NCI-H774 (cell line): ENCODE measurements around the gene TMUB2.
A peak's percentile ranks its signal among the peaks of the same experiment; 100 is the strongest.

Experiments
- DNase-seq: peaks from one replicate; lab custom pipeline; 2025; lab: John Stamatoyannopoulos, UW

Gene TMUB2

GRCh38 chr17:44203731-44204440 lies 17.1 kb downstream of the TMUB2 start:
- peak; percentile 33 for DNase-seq

DNA sequence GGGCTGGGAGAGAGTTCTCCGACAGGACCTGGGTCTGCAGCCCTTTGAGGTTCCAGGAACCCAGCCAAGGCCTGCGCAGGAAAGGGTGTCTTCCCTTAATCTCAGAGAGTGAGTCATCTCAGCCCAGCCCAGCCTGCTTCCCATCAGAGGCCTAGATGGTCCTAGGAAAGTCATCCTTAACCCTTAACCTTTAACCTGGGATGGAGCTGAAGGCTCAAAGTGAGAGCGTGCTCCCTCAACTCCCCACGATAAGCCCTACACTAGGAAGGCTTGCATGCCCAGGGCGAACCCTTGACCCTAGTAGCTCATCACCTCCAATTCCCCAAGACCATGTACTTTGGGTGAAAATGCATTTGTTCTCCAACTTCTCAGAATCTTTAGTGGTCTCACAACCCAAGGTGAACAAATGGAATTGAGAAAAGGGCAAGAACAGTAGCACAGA lies 17.7 kb downstream of the TMUB2 start:
- DNase-seq, result no peak

DNA sequence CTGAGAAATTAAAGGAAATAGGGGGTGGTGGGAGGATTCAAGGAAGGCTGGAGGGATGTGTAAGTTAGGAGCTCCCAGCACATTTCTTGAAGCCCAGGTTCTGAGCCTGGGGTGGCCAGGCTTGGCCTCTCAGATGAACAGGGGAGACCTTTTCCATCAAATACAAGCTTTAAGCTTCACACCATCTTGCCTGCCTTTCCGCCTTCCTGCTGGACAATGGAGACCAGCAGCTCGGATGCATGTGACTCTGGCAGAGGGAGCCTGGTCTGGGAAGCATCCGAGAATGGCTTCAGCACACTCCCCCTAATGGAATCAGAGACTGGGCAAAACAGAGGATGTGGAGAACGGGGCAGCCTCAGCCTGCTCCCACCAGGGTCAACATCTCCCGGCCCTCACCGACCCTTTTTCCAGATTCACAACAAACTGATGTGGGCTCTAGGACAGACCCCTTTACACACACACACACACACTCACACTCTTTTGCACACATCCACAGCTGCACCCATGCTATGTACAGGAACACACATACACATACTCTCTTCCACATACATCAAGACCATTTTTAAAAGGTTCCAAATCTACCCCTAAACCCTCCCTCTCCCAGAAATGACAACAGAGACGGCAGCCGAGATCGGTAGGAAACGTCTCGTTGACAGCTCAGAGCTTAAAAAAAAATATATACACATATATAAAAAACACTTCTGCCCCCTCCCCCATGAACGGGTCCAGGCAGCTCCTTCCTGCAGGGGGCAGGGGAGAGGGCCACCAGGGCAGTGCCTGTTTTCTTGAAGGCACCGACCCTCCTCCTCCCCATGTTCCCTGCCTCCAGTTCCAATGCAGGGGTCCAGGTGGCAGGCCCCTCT lies 19.4 kb downstream of the TMUB2 start:
- no peak for DNase-seq

DNA sequence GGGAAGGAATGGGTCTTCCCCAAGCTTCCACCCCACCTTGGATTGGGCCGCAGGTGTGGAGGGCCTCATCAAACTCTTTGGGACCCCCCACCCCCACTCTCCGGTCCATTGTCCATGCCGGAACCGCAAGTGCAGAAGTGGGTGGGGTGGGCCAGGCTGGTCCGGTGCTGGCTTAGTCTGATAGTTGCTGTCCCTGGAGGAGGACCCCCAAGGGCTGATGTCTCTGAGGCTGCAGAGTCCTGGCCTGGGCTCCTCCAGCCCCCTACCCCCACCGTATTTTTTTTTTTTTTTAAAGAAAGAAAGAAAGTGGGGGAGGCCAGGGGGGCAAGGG lies 20.0 kb downstream of the TMUB2 start:
- no peak for DNase-seq

DNA sequence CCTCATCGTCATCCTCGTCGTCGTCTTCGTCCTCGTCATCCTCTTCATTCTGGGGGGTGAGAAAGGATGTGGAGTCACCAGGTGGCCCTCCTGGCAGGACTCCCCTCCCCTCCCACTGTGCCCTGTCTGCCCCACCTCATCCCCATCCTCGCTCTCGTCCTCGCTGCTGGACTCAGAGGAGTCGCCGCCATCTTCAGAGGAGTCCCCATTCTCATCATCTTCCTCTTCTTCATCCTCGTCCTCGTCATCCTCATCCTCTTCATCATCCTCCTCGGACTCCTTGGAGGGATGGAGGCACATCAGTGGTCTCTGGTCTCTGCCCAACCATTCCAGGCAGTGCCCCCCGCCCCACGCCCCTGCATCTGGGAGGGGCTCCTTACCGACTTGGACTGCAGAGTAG lies 20.5 kb downstream of the TMUB2 start:
- no peak for DNase-seq

DNA sequence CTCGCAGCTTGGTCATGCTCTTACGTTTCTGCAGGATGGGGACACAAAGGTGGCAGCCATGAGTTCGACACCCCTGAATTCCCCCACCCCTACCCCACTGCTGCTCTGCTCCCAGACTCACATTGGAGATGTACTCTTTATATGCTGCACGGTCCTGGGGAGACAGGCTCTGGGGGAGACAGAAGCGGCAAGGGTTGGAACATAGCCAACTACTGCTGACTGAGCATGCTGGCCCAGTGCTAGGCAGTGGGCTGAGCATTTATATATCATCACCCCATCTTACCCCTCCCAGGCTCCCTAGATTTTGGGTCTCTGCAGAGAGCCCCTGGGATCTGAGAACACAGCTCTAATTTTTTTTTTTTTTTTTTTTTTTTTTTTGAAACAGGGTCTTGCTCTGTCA lies 21.0 kb downstream of the TMUB2 start:
- no peak for DNase-seq

- no peak for DNase-seq
These were observed 23.1 kb downstream of the TMUB2 start for GRCh38 chr17:44209786-44210341.

DNA sequence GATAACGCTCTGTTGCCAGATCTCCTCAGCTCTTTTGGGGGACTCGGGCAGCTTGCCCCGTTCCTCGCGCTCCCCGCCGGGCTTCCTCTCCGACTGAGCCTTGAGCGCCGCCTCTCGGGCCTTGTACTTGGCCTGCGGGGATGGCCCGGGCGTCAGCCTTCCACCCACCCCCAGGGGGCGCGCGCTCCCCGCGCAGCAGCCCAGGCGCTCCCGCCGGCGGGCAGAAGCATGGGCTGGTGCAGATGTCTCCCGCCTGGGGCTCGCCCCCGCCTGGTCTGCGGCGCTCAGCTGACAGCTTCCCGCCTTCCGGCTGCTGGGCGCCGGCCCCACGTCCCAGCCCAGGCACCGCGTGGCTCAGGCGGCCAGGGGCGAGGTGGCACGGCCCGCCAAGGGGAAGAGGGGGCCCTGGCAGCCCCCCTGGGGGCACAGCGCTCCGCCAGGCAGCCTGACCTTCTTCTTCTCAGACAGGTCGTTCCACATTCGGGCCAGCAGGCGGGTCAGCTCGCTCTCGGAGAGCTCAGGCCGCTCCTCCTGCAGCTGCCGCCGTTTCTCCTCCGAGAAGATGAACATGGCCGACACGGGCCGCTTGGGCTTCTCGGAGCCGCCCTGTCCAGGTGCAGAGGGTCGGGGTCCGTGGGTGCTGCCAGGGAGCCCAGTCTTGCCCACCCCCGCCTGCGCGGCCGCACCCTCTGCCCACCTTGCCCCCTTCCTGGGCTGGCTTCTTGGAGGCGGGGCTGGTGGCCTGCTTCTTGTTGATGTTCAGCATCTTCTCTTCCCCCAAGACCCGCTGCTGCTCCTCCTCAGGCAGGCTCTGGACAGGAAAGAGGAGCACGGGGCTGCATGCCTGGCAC lies 23.8 kb downstream of the TMUB2 start:
- no peak for DNase-seq

DNA sequence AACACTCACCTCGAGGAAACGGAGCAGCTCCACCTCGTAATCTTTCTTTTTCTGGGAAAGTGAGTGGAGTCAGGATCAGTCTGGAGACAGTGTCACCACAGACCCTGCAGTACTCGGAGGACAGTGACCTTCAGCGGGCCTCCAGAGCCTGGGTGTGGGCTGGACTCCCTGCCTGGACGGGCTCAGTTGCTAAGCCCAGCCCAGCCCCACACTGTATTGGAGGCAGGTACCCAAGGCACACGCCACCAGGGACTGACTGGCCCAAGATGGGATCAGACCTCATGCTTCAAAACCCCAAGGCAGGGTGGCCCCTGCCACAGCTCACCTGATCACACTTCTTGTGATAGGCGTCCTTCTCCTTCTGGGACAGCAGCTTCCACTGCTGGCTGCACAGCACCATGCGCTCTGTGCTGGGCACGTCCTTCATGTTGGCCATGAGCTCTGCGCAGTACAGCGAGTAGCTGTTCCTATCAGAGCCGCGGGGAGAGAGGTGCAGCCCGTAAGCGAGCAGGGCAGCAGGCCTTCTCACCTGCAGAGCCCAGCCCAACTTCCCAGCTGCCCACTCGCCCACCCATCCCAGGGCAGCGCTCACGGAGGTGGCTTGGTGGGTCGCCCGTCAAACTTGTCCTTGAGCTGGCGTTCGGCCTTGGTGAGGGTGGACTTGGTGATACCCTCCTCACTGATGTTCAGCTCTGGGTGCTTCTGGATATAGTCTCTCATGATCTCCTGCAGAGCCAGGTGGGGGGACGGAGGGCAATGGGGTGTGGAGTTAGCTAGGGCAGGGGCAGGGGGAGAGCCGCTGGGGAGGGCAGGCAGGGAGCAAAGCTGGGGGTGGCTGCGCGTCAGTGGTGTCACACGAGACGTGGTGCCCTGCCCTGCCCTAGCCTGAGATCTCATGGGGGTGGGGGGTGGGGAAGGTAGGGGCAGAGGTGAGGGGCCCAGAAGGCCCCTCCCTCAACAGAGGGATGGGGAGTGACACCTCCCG lies 24.8 kb downstream of the TMUB2 start:
- no peak for DNase-seq

- no peak for DNase-seq
These were observed 26.0 kb downstream of the TMUB2 start for GRCh38 chr17:44212507-44213402.

DNA sequence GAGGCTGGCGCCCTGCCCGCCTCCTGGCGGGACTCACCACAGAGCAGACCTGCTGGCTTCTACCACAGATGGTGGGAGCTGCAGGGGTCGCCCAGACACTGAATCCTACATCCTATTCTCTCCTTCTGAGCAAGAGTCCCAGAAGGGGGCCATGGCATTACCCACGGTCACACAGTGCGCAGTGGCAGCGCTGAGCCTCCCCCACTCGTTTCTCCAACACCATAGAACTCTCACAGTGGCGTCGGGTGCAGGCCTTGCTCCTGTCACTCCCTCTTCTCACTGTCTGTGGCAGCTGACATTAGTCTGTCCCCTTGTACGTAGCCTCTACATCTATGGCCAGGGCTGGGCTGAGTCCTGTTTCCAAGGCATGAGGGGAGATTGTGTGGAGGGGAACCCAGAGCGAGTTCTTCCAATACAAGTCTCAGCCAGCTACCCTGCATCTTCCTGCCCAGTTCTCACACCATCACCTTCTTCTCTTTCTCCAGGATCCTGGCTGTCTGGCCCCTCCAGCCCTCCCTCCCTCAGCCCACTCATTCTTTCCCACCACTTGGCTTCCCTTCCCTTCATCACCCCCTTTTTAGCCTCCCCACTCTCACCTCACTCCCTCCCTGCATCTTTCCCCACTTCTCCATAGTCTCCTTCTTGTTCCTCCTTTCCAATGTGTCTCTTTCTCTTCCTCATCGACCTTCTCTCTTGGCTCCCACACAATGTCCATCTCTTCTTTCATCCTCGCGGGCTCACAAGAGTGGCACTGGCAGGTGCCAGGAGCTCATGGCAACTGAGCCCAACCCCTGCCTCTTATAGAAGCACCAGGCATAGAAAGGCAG lies 26.8 kb downstream of the TMUB2 start:
- no peak for DNase-seq

- no peak for DNase-seq
These were observed 27.4 kb downstream of the TMUB2 start for GRCh38 chr17:44214230-44214494.

DNA sequence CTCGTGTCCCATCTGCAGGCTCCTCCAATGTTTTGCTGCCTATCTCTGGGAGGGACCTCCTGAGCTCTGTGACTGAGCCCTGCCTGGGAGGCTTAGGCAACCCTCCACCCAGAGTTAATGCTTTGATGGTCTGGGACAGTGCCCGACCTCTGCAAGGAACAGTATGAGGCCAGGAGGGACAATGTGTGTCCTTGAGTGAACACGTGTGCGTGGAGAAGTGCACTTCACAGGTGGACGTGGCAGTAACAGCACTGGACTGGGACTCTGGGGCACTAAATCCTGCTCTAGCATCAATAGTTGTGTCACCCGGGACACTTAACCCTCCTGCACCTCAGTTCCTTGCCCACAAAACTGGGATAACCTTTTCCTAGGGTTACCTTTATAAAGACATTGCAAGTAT lies 28.1 kb downstream of the TMUB2 start:
- DNase-seq, result no peak

DNA sequence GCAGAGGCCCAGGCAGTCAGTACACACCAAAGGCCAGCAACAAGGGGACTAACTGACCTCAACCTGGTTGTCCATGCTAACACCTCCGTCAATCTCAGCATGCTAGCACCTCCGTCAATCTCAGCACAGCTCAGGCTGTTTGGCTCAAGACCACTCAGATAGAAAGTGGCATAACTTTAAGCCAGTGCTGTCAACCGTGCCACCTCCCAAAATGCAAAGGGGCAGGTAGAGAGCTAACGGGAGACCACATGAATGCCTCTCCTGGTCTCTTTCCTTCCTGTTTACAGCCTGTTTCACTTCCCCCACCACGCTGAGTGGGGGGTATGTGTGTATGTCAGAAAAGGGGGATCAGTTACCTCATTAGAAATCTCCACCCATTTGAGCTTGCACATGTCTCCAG lies 29.4 kb downstream of the TMUB2 start:
- DNase-seq, result no peak

GRCh38 chr17:44216694-44217093 lies 29.9 kb downstream of the TMUB2 start:
- DNase-seq, result no peak

DNA sequence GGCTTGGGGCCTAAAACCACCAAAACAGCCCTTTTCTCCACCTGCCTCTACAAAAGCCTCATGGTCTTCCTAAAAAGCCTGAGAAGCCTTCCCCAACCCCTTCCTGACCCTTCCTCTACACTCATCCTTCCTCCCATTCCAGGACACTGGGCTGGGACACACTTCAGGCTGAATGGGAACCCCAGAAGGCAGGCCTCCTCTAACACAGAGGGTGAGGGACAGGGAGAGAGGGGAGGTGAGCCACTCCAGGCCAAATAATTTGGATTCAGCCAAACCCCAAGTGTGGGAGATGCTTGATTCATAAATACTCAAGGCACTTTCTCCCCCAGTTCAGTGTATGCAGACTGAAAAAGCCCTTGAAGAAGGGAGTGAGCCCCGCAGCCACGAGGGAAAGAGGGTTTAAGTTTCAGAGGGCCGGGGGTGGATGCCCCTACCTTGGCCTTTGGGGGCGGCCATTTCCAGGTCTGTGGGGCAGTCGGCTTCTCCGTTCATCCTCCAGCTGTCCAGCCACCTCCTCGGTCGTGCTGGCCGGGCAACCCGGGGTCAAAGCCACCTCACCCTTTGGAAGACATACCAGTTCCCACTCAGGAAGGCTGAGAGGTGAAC lies 31.1 kb downstream of the TMUB2 start:
- DNase-seq, result no peak

- DNase-seq, result peak; percentile 96
These were observed 31.8 kb downstream of the TMUB2 start for GRCh38 chr17:44218344-44219107.

DNA sequence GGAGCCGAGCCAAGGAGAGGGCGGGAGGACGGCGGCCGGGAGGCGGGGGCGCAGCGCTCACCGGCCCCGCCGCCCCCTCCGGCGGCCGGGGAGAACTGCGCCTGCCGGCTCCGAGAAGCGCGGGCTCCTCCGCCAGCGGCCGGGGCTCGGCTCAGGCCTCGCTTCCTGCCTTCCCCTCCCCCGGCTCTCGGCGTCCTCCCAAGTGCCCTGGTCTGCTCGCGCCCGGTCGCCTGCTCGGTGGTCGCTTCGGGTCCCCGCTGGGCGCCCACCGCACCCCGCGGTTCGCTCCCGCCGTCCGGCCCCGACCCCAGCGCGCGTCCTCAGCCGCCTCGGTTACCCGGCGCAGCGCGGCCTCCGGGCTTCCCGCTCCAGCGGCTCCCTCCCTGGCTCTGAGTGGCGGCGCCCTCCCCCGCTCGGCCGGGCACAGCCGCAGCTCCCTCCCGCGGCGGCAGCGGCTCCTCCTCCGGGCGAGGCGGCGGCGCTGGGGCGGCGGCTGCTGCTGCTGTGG lies 32.4 kb downstream of the TMUB2 start:
- DNase-seq, result peak; percentile 73
